GM12801 (cell line): ENCODE measurements around the gene GPN2.

Source experiments
- CTCF ChIP-seq: IDR thresholded peaks from one replicate; pipeline ENCODE4 v1.5.1; 2011; ENCODE audit warnings: control low read depth; ENCODE audit not compliant: insufficient read length; ENCODE audit errors: extremely low read depth

GPN2 gene

GRCh38 chr1:26911399-26912146, 21.5 kb upstream of the GPN2 start:
- TF ChIP-seq CTCF: no peak

- no peak for TF ChIP-seq CTCF
Measured at GRCh38 chr1:26910343-26911160, 20.5 kb upstream of the GPN2 start.

- TF ChIP-seq CTCF: no peak
Measured at GRCh38 chr1:26909951-26910342, 19.9 kb upstream of the GPN2 start.

GRCh38 chr1:26907071-26907917, 17.2 kb upstream of the GPN2 start:
- no peak for TF ChIP-seq CTCF

- no peak for TF ChIP-seq CTCF
Measured at GRCh38 chr1:26900815-26901511, 10.9 kb upstream of the GPN2 start.

GRCh38 chr1:26900001-26900814, 10.1 kb upstream of the GPN2 start, which contains the start of gene GPATCH3:
TSS of gene GPATCH3 (minus strand) at chr1:26900467. CDS start at chr1:26900442, 25 bp downstream.
- TF ChIP-seq CTCF: no peak
